IPS-18a (cell line): ENCODE results near the gene TNNI3K.

Source experiments
- H3K27ac ChIP-seq: one replicate; pipeline ENCODE4 v1.5.1; 2013; ENCODE audit warnings: low read length
- H3K27me3 ChIP-seq: one replicate; pipeline ENCODE4 v1.6.1; 2013; ENCODE audit warnings: mild to moderate bottlenecking, low read length; ENCODE audit not compliant: control insufficient read depth, insufficient read depth
- H3K36me3 ChIP-seq: one replicate; pipeline ENCODE4 v1.6.1; 2013; ENCODE audit warnings: low read depth, low read length; ENCODE audit not compliant: control insufficient read depth
- H3K4me1 ChIP-seq: one replicate; pipeline ENCODE4 v1.6.1; 2013; ENCODE audit warnings: low read depth, low read length; ENCODE audit not compliant: control insufficient read depth
- H3K4me3 ChIP-seq: one replicate; pipeline ENCODE4 v1.5.1; 2013; ENCODE audit warnings: low read length
- H3K9ac ChIP-seq: one replicate; pipeline ENCODE4 v1.6.1; 2013; ENCODE audit warnings: mild to moderate bottlenecking, low read length, moderate library complexity
- H3K9me3 ChIP-seq: one replicate; pipeline ENCODE4 v1.6.1; 2013; ENCODE audit warnings: low read depth, low read length; ENCODE audit not compliant: control insufficient read depth

Gene TNNI3K

DNA sequence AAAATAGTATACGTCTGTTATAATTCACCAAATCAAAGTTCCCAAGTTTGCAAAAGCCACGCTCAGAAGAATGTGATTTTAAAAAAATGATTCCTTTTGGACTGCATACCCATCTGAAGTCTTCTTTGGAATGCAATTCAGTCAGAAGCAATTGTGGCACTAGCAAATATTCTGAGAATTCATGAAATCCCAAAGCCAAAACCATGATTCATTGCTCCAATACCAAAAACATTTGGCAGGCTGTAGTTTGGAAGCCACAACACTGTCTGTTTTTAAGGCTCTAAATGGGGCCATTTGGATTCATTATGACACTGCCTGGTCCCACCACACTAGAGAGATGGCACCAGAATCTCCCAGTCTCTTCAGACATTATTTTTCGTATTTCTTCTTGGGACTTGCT is 299.1 kb downstream of the TNNI3K start:
- H3K4me1 ChIP-seq, result no peaks in the 10 kb centered on the region

DNA sequence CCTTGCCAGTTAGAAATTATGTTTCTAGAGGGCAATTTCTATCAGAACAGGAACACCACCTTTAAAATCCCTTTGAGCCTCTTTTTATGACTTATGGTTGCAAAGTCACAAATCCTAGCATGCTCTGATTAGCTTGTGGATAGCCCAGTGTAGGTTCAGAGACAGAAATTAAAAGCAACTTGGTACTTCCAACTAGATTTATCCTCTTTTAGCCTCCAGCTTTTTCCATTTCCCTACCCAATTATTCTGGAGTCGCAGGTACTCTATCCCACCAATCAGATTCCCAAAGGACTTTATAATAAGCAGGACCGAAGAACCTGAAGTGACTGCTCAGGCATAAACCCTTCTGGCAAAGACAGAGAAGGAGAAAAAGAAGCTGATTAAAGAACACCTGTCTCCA is 310.6 kb downstream of the TNNI3K start:
- Histone ChIP-seq H3K4me1 (no peaks in the 10 kb centered on the region), H3K27me3 (no peaks in the 10 kb centered on the region), H3K4me3 (no peak overlapping the region), H3K36me3 (no peaks in the 10 kb centered on the region), H3K9ac (no peak overlapping the region), H3K27ac (no peak overlapping the region), H3K9me3 (no peaks in the 10 kb centered on the region)

More for the DNA sequence above, 299.1 kb downstream of the TNNI3K start:
- no peaks in the 10 kb centered on the region for H3K36me3 ChIP-seq
- H3K9me3 ChIP-seq, result no peaks in the 10 kb centered on the region
- H3K4me3 ChIP-seq, result no peak overlapping the region
- no peak overlapping the region for H3K27ac ChIP-seq
- no peaks in the 10 kb centered on the region for H3K27me3 ChIP-seq
- no peak overlapping the region for H3K9ac ChIP-seq

DNA sequence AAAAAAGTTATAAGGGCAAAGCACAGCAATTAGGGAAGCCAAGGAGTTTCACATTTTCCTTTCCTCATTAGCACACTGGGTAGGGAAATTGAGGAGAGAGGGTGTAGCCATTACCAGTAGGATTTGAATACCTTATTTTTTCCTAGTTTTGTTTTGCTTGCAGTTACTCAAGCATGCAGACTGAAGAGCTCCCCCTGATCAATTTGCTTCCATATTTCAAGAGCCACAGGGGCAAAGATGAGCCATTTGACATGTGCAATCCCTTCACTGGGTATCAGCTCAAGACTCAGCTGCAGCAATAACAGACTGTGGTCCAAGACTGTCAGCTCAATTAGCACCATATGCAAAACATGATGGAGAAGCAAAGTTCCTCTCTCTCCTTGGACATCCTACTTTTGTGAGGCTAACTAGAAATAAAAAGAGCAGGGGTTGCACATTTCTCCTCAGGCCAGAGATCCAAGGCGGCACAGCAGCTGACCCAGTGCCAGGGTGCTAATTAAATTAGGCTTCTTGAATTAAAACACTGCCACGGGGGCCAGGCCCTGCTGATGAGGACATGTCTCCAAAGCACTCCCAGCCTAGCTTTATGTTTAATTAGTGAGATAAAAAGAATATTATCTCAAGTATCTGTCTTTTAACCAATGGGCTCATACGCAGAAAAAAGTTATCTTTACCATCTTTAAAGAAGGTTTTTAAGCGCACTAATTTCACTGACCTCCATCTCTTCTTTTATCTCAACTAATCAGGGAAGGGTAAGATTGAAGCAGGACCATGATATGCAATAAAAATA is 314.0 kb downstream of the TNNI3K start:
- Histone ChIP-seq H3K9me3 (no peaks in the 10 kb centered on the region), H3K36me3 (no peaks in the 10 kb centered on the region), H3K9ac (no peak overlapping the region), H3K4me3 (no peak overlapping the region), H3K4me1 (no peaks in the 10 kb centered on the region), H3K27ac (no peak overlapping the region), H3K27me3 (no peaks in the 10 kb centered on the region)

DNA sequence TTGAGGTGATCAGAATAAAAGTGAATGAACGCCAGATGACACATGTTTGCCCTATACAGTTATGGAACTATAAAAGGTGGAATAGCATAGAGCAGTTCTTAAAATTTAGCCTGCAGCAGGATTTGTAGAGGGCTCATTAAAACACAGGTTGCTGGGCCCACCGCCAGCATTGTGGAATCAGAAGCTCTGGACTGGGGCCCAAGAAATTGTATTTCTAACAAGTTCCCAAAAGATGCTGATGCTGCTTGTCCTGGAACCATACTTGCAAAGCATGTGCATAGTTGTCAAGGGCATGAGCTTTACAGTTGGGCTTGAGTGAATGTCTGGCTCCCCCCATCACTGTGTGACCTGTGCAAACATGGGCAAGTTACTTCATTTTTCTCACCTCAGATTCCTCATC is 314.7 kb downstream of the TNNI3K start:
- no peaks in the 10 kb centered on the region for H3K9me3 ChIP-seq
- H3K4me1 ChIP-seq, result no peaks in the 10 kb centered on the region
- H3K36me3 ChIP-seq, result no peaks in the 10 kb centered on the region
- no peak overlapping the region for H3K9ac ChIP-seq
- H3K27ac ChIP-seq, result no peak overlapping the region
- no peaks in the 10 kb centered on the region for H3K27me3 ChIP-seq
- no peak overlapping the region for H3K4me3 ChIP-seq

DNA sequence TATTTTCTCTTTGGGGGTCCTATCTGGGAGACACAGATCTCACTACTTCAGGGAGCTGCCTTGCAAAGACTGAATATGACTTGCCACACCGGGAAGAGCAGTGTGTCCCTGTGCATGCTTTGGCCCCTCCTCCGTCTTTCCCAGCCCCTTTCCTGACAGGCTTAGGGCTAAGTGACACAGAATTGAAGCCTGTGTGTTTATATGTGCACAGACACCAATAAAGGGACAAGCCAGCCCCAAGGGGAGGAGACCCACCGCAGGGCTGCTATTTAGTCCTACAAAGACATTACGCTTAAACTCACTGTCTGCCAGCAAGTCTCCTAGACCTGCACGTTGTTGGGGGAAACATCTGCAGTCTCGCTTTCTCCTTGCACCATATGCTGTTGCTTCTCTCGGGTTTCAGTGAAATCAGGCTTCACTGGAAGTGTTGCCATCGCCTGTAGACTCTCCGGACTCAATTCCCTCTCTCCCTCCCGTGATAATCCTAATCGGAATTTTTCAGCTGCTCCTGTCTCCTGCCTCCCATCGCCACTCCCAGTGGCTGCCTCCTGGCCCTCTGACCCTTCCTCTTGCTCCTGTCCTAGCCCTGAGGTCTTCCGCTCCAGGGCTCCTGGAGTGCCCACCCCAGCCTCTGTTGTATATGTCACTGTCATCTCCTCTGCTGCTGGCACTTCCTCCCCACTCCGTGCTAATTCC is 335.8 kb downstream of the TNNI3K start:
- no peak overlapping the region for H3K27ac ChIP-seq
- H3K36me3 ChIP-seq, result no peaks in the 10 kb centered on the region
- H3K9ac ChIP-seq, result no peak overlapping the region
- H3K27me3 ChIP-seq, result no peaks in the 10 kb centered on the region
- H3K4me3 ChIP-seq, result no peak overlapping the region
- no peaks in the 10 kb centered on the region for H3K4me1 ChIP-seq
- H3K9me3 ChIP-seq, result no peaks in the 10 kb centered on the region

DNA sequence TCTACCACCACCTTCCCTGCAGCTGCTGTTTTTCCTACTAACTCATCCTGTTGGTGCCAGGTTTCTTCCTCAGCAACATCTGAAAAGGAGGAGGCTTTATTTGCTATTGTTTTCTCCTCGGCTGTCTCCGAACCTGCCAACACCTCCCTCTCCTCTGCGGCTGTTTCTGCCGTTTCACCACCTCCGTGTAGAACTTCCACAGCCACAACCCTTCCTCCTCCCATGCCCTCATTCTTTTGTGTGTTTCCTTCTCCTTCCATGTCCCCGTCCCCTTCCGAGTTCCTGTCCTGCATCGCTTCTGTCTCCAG is 336.3 kb downstream of the TNNI3K start:
- H3K4me1 ChIP-seq, result no peaks in the 10 kb centered on the region
- no peak overlapping the region for H3K27ac ChIP-seq
- no peaks in the 10 kb centered on the region for H3K36me3 ChIP-seq
- no peaks in the 10 kb centered on the region for H3K9me3 ChIP-seq
- no peaks in the 10 kb centered on the region for H3K27me3 ChIP-seq
- H3K9ac ChIP-seq, result no peak overlapping the region
- H3K4me3 ChIP-seq, result no peak overlapping the region

DNA sequence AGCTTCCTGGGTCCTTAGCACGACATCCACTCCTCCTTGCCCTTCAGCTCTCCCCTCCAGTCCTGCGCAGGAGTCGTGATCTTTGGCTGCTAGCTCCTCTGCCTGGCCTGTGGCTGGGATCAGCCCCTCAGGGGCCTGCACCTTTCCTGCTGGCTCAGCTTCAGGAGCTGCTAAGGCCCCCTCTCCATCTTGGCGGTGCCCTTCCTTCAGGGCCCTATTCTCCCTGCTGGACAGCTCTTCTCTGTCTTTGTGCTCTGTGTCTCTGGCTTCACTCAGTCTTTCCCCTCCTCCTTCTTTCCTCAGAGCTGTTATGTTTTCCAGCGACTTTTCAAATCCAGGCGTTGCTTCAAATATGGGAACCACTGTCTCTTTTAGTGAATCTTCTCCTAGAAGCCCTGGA is 336.7 kb downstream of the TNNI3K start:
- Histone ChIP-seq H3K9me3 (no peaks in the 10 kb centered on the region), H3K9ac (no peak overlapping the region), H3K4me1 (no peaks in the 10 kb centered on the region), H3K27ac (no peak overlapping the region), H3K36me3 (no peaks in the 10 kb centered on the region), H3K4me3 (no peak overlapping the region), H3K27me3 (no peaks in the 10 kb centered on the region)

DNA sequence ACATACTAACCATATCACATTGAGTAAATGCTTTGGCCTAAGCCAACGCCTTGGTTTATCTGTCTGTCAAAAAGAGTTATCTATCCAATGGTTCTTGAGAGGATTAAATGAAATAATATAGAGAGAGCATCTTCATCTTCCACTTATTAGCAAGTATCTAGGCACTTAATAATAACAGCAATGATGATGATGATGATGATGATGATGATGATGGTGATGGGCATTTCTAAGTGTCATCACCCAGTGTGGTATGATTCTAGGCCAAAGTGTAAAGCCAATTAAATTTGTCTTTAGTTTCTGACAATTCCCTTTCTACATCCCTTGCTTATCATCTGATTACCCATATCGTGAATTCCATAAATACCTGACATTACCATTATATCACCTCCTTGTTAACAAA is 342.9 kb downstream of the TNNI3K start:
- no peaks in the 10 kb centered on the region for H3K36me3 ChIP-seq
- no peak overlapping the region for H3K4me3 ChIP-seq
- no peaks in the 10 kb centered on the region for H3K27me3 ChIP-seq
- no peaks in the 10 kb centered on the region for H3K9me3 ChIP-seq
- no peaks in the 10 kb centered on the region for H3K4me1 ChIP-seq
- no peak overlapping the region for H3K9ac ChIP-seq
- H3K27ac ChIP-seq, result no peak overlapping the region

DNA sequence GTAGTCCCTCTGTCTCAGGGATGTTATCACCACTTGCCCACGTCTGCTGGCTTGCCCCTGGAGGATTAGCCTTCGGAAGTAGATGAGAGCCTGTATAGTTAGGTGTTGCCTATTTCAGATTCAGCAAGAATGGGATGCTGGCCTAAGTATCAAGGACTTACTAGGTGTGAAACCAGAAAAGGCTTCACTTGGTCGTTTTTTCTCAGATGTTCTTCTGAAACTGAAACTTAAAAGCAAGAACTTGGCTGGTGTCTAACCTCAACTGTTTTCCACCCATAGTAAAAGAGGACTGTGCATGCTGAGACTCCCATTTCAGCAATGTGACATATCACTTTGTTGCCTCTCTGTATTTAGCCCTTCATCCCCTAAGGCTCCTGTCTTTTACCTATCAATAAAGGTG is 344.2 kb downstream of the TNNI3K start:
- H3K4me1 ChIP-seq, result no peaks in the 10 kb centered on the region
- H3K4me3 ChIP-seq, result no peak overlapping the region

DNA sequence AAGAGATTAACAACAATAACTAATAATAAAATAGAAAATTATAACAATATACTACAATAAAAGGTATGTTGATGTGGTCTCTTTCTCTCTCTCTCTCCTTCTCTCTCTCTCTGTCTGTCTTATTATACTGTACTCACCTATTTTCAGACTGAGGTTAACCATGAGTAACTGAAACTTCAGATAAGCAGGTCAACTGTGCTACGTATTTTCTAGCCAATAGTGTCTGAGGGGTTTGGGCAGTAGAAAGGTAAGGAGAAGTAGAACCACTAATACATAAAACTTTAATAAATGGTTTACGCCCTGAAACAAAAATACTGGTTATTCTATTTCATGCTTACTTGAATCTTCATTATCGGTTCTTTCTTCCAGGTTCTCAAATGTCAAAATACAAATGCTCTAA is 348.2 kb downstream of the TNNI3K start:
- Histone ChIP-seq H3K4me1 (no peaks in the 10 kb centered on the region), H3K4me3 (no peak overlapping the region), H3K27ac (no peak overlapping the region)

More for the DNA sequence above, 344.2 kb downstream of the TNNI3K start:
- Histone ChIP-seq H3K9ac (no peak overlapping the region), H3K36me3 (no peaks in the 10 kb centered on the region), H3K9me3 (no peaks in the 10 kb centered on the region), H3K27ac (no peak overlapping the region), H3K27me3 (no peaks in the 10 kb centered on the region)

DNA sequence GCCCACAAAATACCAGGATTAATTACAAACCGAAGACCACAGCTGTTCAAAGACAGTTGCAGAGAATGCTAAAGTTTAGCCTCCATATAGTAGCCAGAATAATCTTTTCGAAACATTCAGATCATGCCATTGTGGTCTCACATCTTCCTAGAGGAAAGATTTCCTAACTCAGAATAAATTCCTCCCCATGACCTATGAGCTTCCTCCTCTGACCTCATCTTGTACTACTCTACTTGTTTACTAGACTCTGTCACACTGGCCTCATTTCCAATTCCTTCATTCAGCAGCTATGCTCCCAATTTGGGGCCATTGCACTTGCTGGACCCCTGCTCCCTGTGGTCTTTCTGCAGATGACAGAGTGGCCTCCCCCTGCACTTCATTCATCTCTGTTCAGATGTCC is 349.0 kb downstream of the TNNI3K start:
- H3K9me3 ChIP-seq, result no peaks in the 10 kb centered on the region
- H3K27me3 ChIP-seq, result no peaks in the 10 kb centered on the region
- no peak overlapping the region for H3K27ac ChIP-seq
- no peak overlapping the region for H3K4me3 ChIP-seq
- H3K36me3 ChIP-seq, result no peaks in the 10 kb centered on the region
- H3K4me1 ChIP-seq, result no peaks in the 10 kb centered on the region
- no peak overlapping the region for H3K9ac ChIP-seq

More for the DNA sequence above, 348.2 kb downstream of the TNNI3K start:
- H3K36me3 ChIP-seq, result no peaks in the 10 kb centered on the region
- H3K27me3 ChIP-seq, result no peaks in the 10 kb centered on the region
- H3K9ac ChIP-seq, result no peak overlapping the region
- no peaks in the 10 kb centered on the region for H3K9me3 ChIP-seq
